ENCODE measurements around the gene ACBD6. TPM values are rescaled to one million over a fixed set of nuclear protein-coding genes. Genes with fewer than 3 reads are reported as not detected.

The ACBD6 gene
- total and polyA plus RNA-seq, 7 donors: 12.6 to 20.4 (median 17.3) TPM

DNA sequence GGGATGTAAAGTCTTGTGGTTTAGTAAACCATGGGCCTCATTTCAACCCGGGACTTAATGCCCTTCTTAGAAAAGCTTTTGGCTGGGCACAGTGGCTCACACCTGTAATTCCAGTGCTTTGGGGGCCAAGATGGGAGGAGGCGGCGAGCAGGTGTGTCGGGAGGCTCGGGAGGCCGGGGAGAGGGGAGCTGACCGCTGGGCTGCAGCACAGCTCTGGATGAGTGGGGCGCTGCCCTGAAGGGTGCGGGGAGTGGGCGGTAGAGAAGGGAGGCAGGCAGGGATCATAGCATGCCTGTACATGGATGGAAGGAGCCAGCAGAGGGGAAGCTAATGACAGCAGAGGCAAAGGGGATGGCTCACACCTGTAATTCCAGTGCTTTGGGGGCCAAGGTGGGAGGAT is 241.3 kb downstream of the ACBD6 start:
- Histone ChIP-seq H3K9me3 (no peaks in the 10 kb centered on the region), H3K36me3 (ENCODE audit: insufficient read depth in 1 of 2, low read depth in 1 of 2) (no peaks in the 10 kb centered on the region), H3K4me3 (no peak overlapping the region), H3K27ac (no peak overlapping the region), H3K27me3 (ENCODE audit: insufficient read depth in 3 of 3, low read length in 2 of 3) (peaks cover 0 to 43% (median 13%) of the 10 kb centered on the region in 3 donors), H3K4me1 (no peaks in the 10 kb centered on the region)
- WGBS, 3 donors: 72 to 82% (median 74%) methylated on average over 10 of the region's 10 CpGs
- DNase-seq (peak in 1 of 2 donors; percentile 28), ATAC-seq (no peak)
- intact Hi-C loops (cut with DNase I): no loop called here
- TF ChIP-seq, protein P1, sequence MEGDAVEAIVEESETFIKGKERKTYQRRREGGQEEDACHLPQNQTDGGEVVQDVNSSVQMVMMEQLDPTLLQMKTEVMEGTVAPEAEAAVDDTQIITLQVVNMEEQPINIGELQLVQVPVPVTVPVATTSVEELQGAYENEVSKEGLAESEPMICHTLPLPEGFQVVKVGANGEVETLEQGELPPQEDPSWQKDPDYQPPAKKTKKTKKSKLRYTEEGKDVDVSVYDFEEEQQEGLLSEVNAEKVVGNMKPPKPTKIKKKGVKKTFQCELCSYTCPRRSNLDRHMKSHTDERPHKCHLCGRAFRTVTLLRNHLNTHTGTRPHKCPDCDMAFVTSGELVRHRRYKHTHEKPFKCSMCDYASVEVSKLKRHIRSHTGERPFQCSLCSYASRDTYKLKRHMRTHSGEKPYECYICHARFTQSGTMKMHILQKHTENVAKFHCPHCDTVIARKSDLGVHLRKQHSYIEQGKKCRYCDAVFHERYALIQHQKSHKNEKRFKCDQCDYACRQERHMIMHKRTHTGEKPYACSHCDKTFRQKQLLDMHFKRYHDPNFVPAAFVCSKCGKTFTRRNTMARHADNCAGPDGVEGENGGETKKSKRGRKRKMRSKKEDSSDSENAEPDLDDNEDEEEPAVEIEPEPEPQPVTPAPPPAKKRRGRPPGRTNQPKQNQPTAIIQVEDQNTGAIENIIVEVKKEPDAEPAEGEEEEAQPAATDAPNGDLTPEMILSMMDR (IDR thresholded peaks at IDR 0.05): no peak

DNA sequence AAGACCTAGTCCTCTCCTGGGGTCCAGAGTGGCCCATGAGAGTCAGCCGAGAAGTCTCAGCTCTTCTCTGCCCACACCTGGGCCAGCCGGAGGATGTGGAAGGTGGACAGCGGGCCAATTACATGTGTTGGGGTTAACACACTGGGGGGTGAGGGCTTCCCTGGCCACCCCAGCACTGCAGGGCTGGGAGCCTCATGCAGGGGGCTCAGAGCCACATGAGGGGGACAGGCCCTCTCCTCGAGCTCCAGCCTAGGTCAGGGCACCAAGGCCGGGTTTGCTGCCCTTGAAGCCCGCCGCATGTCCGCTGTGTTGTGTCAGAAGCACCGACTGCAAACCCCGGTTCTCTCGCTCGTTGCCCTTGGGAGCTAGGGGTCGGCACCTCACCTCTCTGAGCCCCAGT is 241.8 kb downstream of the ACBD6 start:
- WGBS, 3 donors: 79 to 87% (median 83%) methylated on average over 13 of the region's 13 CpGs
- TF ChIP-seq, protein P1 (IDR thresholded peaks at IDR 0.05): no peak
- Histone ChIP-seq H3K36me3 (ENCODE audit: insufficient read depth in 1 of 2, low read depth in 1 of 2) (no peaks in the 10 kb centered on the region), H3K27me3 (ENCODE audit: insufficient read depth in 3 of 3, low read length in 2 of 3) (peaks cover 0 to 47% (median 14%) of the 10 kb centered on the region in 3 donors), H3K9me3 (no peaks in the 10 kb centered on the region), H3K27ac (no peak overlapping the region), H3K4me1 (no peaks in the 10 kb centered on the region), H3K4me3 (no peak overlapping the region)
- no peak for ATAC-seq
- DNase-seq: peak in 1 of 2 donors; percentile 42
- intact Hi-C loops (cut with DNase I): no loop called here

DNA sequence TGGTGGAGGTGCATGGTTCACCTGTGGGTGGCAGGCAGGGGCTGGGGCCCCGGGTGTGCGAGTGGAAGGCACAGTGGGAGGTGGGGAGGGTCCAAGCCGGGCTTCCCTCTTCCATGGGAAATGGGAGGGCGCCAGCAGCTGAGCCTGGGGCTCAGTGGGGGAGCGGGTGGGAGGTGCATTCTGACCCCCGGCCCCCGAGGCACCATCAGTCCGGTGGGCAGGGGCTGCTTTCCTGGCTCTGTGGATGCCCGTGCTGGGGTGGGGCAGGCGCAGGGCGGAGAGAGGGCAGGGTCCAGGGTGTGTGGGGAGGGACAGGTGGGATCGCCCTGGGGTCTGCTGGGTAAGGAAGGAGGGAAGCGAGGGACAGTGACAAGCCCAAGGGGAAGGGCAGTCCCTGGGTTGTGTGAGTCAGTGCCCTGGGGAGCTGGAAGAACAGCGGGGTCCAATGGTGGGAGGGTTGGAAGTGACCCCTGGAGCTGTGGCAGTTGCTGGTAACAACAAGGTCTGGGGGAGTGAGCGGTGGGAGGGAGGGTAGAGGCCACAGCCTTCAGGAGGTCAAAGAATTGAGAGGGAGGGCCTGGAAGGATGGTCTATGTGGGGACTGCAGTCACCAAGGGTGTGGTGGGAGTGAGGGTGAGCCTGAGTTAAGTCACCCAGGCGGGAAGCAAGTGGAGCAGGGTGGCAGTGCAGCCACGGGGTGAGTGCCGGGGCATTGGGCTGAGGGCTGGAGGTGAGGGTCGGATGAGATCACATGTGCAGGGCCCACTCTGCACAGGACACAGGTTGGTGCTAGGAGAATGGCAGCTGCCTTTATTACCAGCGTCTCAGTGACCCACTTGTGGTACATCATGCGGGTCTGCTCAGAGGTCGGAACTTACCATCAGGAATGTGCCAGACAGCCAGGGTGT is 242.7 kb downstream of the ACBD6 start:
- H3K36me3 ChIP-seq (ENCODE audit: insufficient read depth in 1 of 2, low read depth in 1 of 2): no peaks in the 10 kb centered on the region
- DNase-seq (peak in 1 of 2 donors; percentile 34), ATAC-seq (no peak)
- WGBS, 3 donors: 74 to 79% (median 76%) methylated on average over 17 to 22 of the region's 22 CpGs
- H3K27ac ChIP-seq: no peak overlapping the region
- intact Hi-C loops (cut with DNase I): loop anchor here in 1 of 2 donors (10.0 kb wide), 1 partner anchor 155 kb away; no protein-coding TSS in a partner anchor
- no peak overlapping the region for H3K4me3 ChIP-seq
- no peaks in the 10 kb centered on the region for H3K9me3 ChIP-seq
- H3K27me3 ChIP-seq (ENCODE audit: insufficient read depth in 3 of 3, low read length in 2 of 3): peaks cover 0 to 50% (median 18%) of the 10 kb centered on the region in 3 donors
- TF ChIP-seq, protein P1 (IDR thresholded peaks at IDR 0.05): no peak
- no peaks in the 10 kb centered on the region for H3K4me1 ChIP-seq

DNA sequence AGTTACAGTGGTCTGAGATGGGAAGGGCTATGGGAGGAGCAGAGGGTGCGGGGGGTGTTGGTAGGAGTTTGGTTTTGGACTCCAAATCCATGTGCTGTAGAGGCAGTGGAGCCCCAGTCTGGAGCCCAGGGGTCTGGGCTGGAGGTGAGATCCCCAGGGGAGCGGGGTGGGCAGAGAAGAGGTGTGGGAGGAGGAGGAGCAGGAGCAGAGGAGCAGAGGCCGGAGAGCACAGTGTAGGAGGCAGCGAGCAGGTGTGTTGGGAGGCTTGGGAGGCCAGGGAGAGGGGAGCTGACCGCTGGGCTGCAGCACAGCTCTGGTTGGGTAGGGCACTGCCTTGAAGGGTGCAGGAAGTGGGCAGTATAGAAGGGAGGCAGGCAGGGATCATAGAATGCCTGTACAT is 243.4 kb downstream of the ACBD6 start:
- TF ChIP-seq, protein P1 (IDR thresholded peaks at IDR 0.05): no peak
- no peak for DNase-seq

More for the DNA sequence above, 243.4 kb downstream of the ACBD6 start:
- ATAC-seq: no peak
- peaks cover 0 to 58% (median 18%) of the 10 kb centered on the region in 3 donors for H3K27me3 ChIP-seq (ENCODE audit: insufficient read depth in 3 of 3, low read length in 2 of 3)
- 65 to 72% (median 67%) methylated on average over 5 of the region's 5 CpGs for WGBS, 3 donors
- H3K27ac ChIP-seq: no peak overlapping the region
- no peak overlapping the region for H3K4me3 ChIP-seq
- no peaks in the 10 kb centered on the region for H3K36me3 ChIP-seq (ENCODE audit: insufficient read depth in 1 of 2, low read depth in 1 of 2)
- intact Hi-C loops (cut with DNase I): loop anchor here in 1 of 2 donors (10.0 kb wide), 1 partner anchor 156 kb away; no protein-coding TSS in a partner anchor
- no peaks in the 10 kb centered on the region for H3K4me1 ChIP-seq
- H3K9me3 ChIP-seq: no peaks in the 10 kb centered on the region
